D341Med (cell line): Measurements from ENCODE around the gene AKAP11.

Source experiments
- DNase-seq: peaks from one replicate; pipeline ENCODE4 v3.0.0; 2012; ENCODE audit warnings: low spot score

AKAP11 gene

GRCh38 chr13:42272804-42273175 lies 838 bp downstream of the AKAP11 start:
- no peak for DNase-seq

DNA sequence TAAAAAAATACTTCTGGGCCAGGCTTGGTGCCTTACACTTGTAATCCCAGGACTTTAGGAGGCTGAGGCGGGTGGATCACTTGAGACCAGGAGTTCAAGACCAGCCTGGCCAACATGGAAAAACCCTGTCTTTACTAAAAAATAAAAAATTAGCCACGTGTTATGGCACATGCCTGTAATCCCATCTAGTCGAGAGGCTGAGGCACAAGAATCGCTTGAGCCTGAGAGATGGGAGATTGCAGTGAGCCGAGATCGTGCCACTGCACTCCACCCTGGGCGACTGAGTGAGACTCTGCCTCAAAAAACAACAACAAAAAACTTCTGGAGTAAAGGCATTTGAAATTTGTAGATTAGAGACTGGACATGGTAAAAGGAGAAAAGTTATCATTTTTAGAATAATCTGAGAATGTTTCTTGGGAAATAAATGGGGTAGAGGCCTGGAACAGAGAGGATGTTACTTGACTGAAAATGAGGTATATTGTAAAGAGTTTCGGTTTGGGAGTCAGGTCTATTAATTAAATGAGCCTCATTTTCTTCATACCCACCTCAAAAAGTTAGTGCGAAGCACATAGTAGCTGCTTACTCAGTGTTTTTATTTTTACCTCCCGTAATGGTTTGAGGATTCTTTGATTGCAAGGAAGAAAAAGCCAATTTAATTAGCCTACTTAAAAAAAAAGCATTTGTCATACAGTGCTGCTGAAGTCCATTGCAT lies 2.6 kb downstream of the AKAP11 start:
- no peak for DNase-seq

DNA sequence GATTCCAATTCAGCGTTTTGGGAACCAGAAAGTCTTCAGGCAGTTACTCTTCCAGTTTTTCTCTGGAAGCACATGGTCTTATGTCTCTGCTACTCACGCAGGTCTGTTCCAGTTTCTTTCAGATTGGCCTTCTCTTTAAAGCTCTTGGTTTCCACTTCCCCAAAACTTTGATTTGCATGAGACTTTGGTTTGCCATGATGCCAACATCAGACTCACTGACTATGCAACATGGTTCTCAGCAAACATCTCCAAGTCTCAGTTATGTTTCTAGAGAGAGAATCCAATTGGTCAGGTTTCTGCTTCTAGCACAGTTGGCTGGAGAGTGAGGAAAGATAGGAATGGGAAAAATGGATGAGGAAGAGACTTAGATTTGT lies 3.1 kb downstream of the AKAP11 start:
- DNase-seq, result no peak

DNA sequence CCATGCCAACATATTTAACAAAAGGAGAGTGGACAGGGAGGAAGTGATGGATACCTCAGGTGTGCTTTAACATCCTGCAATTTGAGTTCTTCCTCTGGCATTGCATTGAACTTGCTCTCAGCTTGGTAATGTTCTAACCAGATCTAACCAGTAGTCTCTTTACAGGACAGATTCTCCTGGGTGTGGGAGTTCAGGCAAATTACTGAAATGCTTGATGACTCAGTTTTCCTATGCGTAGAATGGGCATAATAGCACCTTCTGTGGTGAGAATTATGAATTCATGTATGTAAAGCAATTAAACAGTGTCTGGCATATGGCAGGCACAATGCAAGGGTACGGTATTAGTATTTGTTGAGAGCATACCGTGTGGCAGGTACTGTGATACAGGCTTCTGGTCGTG lies 3.6 kb downstream of the AKAP11 start:
- DNase-seq, result no peak

- no peak for DNase-seq
Observed at GRCh38 chr13:42276683-42277082, 4.7 kb downstream of the AKAP11 start.

GRCh38 chr13:42277618-42278276 lies 5.8 kb downstream of the AKAP11 start:
- no peak for DNase-seq

GRCh38 chr13:42279080-42279479 lies 7.1 kb downstream of the AKAP11 start:
- no peak for DNase-seq

- no peak for DNase-seq
Observed at GRCh38 chr13:42279986-42280385, 8.0 kb downstream of the AKAP11 start.

DNA sequence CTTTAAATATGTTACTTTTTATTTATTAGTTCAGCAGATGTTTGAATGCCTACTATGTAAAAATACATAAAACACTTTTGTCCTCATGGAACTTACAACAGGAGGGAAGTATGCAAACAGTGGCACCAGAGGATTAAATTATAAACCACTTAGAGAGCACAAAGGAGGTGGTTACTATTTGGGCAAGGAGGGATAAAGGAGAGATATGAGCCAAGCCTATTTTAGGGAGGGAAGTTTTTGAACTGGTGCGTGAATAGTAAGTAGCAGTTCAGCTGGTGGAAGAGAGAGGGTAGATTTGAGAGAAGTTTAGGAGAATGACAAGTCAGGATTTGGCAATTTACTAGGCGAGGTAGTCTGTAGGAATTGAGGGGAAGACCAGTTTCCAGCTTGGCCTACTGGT lies 8.6 kb downstream of the AKAP11 start:
- no peak for DNase-seq

DNA sequence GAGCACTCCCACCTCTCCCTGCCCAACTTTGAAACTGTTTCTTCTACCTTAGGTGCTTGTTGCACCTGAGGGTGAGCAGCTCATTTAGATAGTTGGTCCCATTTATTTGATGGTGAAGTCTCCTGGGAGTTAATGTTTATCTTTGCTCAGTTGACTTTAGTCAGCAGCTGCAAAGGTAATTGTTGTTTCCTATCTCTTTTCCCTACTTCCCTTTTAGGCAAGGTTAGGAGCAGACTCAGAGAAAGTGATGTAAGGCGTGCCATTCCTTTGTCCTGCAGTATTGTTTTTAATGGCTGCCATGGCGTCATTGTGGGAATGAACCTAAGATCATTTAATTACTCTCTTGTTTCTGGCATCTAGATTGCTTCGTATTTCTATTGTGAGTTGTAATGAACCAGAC lies 11.6 kb downstream of the AKAP11 start:
- no peak for DNase-seq

GRCh38 chr13:42284068-42284467 lies 12.1 kb downstream of the AKAP11 start:
- DNase-seq, result no peak

DNA sequence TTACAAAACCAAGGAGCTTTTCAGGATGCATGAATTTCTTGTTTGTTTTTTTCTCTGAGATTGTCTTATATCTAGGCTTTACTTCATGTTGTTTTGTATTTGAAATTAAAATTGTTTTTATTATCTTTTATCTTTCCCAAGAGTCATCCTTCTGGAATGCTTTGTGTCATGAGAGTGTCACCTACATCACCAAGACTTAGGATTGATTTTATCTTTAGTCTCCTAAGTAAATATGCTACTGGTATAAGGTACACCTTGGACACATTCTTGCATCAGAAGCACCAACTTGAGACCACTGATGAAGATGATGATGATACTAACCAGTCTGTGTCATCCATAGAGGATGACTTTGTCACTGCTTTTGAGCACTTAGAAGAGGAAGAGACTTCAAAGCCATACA lies 26.4 kb downstream of the AKAP11 start:
- no peak for DNase-seq

- no peak for DNase-seq
Observed at GRCh38 chr13:42305503-42305902, 33.6 kb downstream of the AKAP11 start.

- no peak for DNase-seq
Observed at GRCh38 chr13:42307461-42307860, 35.5 kb downstream of the AKAP11 start.

- no peak for DNase-seq
Observed at GRCh38 chr13:42312817-42313431, 41.0 kb downstream of the AKAP11 start.

- DNase-seq, result no peak
Observed at GRCh38 chr13:42318570-42318969, 46.6 kb downstream of the AKAP11 start.

DNA sequence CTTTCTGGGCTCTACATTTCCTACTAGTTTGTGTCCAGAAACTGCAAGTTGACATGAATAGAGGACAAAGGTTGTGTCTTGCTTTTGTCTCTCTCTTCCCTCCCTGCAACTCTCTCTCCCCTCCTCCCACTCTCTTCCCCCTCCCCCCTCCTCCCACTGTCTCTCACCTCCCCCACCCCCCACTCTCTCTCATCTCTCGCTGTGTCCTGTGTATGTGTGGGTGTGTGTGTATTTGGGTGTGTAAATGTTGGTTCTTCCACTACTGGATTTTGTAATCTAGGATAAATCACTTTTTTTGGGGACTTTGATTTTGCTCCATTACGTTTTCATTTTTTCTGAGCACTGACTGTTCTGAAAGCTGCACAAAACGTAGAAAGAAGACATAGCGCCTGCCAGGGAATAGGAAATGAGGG lies 48.4 kb downstream of the AKAP11 start:
- no peak for DNase-seq

- no peak for DNase-seq
Observed at GRCh38 chr13:42322806-42323205, 50.9 kb downstream of the AKAP11 start.

- DNase-seq, result no peak
Observed at GRCh38 chr13:42324704-42325103, 52.8 kb downstream of the AKAP11 start.

DNA sequence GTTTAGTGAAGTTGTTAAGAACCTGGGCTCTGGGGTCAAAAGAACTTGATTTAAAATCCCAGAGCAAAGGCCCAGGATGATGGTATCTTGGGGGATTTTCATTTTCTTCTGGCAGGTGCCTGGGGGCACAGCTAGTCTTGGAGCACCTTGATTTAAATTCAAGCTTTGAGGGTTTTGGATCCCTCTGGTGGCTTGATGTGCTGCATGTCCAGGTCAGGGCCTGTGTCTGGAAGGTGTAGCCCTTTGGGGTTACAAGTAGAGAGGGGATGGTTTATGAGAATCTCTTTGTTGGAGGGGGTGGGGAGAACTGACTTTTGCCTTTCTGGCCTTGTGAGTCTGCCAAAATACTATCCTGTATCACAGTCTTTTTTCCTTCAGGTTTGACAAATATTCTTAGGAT lies 55.8 kb downstream of the AKAP11 start:
- no peak for DNase-seq

DNA sequence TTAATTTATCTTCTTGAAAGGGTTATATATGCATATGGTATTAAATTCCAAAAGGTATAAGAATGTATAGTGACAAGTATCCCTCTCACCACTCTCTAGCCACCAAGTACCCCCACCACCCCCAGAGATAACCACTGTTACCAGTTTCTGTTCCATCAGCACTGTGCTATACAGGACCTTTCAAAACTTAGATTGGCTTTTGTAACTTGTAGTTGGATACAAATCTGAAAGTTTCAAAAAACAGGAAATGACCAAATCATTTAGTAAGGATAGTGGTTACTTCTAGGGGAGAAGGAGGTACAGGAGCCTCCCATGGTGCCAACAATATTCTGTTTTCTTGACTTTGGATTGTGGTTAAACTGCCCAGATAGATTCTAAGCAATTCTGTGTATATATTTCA lies 56.7 kb downstream of the AKAP11 start:
- no peak for DNase-seq

DNA sequence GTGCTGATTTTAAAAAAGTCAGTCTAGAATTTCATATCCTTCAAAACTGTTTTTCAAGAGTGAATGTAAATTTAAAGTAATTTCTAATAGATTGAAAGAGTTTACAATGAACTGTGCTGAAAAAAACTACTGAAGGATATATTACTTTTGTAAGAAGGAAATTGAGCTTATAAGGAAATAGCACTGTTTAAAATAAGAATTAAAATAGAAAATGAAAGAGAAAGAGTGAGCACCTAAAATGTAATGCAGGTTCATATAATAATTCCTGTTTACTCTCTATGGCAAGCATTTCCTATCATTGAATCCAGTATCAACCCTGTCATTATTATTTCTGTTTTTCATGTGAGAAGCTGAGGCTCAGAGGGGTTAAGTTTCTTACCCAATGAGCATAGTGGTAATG lies 57.3 kb downstream of the AKAP11 start:
- DNase-seq, result no peak

DNA sequence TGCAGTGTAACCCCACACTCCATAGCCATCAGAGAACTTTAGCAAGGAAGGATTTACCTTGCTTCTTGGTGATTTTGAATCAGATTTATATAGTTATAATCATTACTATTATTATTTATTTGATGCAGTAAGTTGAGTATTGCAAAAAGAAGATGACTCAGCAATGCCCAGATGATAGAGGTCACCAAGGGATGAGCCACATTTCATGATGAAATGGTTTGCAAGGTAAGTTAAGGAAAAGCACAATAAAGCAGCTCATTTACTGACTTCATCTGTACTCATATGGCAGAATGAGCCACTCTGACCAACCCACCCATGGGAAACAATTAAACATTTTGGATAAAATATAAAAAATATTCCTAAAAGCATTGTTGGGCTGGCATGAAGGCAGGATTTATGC lies 59.1 kb downstream of the AKAP11 start:
- no peak for DNase-seq
